Epithelial cell of proximal tubule (primary cell): ENCODE data around the gene PRKAR2A. TPM values are rescaled to one million over a fixed set of nuclear protein-coding genes. Genes with fewer than 3 reads are reported as not detected.

Experiments
- DNase-seq: peaks from one replicate; pipeline ENCODE4 v3.0.0-alpha.2; 2011; ENCODE audit warnings: low read depth
- H3K4me3 ChIP-seq: 2 replicates; pipeline ENCODE4 v1.5.1; 2011; ENCODE audit warnings: low read depth, mild to moderate bottlenecking, low read length
- CTCF ChIP-seq: conservative IDR thresholded peaks from 2 replicates; pipeline ENCODE4 v1.5.1; 2012; ENCODE audit warnings: low read depth, mild to moderate bottlenecking, low read length
- total RNA-seq: library from RNA; depleted of rRNA; stranded (reverse); fragments of >200 nt; gene quantifications from 2 replicates; pipeline ENCODE4 v1.2.3, GENCODE V29; 2015

The PRKAR2A gene
- total RNA-seq = 23.5 and 30.4 TPM in 2 replicates

- DNase-seq = no peak
Observed at GRCh38 chr3:48847504-48848423, at the start of gene PRKAR2A. Gene PRKAR2A (minus strand): TSS chr3:48847874. CDS start chr3:48847596, 278 bp downstream.

GRCh38 chr3:48896936-48897335 lies 49.3 kb upstream of the PRKAR2A start:
- no peak for TF ChIP-seq CTCF
- no peak for DNase-seq
- H3K4me3 ChIP-seq = no peak overlapping the region

More at GRCh38 chr3:48847504-48848423, at the start of gene PRKAR2A:
- peak; percentile 1 for TF ChIP-seq CTCF
- H3K4me3 ChIP-seq = peak within 1 kb of the TSS; percentile 83

- no peak for TF ChIP-seq CTCF
- H3K4me3 ChIP-seq = no peak overlapping the region
- no peak for DNase-seq
Observed at GRCh38 chr3:48894516-48894915, 46.8 kb upstream of the PRKAR2A start.

GRCh38 chr3:48891606-48892005 lies 43.9 kb upstream of the PRKAR2A start:
- DNase-seq = no peak
- TF ChIP-seq CTCF = no peak
- H3K4me3 ChIP-seq = no peak overlapping the region

GRCh38 chr3:48885753-48886152 lies 38.1 kb upstream of the PRKAR2A start:
- no peak overlapping the region for H3K4me3 ChIP-seq
- DNase-seq = peak; percentile 15
- TF ChIP-seq CTCF = no peak

GRCh38 chr3:48881652-48882114 lies 34.0 kb upstream of the PRKAR2A start:
- no peak for TF ChIP-seq CTCF
- no peak for DNase-seq

More at GRCh38 chr3:48881652-48882114, 34.0 kb upstream of the PRKAR2A start:
- H3K4me3 ChIP-seq = no peak overlapping the region
